CD14-positive monocyte (primary cell): ENCODE results near the gene EIF1AD. TPM values are rescaled to one million over a fixed set of nuclear protein-coding genes. Genes with fewer than 3 reads are reported as not detected.
A peak's percentile ranks its signal among the peaks of the same experiment; 100 is the strongest.

ENCODE experiments used
- DNase-seq, 3 donors: peaks; one replicate each; pipeline ENCODE4 v3.0.0-alpha.2; 2011 to 2022
- H2AFZ ChIP-seq: 2 replicates; pipeline ENCODE4 v1.6.0; 2012; ENCODE audit warnings: mild to moderate bottlenecking, low read depth, low read length, inconsistent platforms; ENCODE audit not compliant: insufficient read depth, poor library complexity, severe bottlenecking
- H3K27ac ChIP-seq, 2 donors: 1 replicate in 1 of 2; 2 replicates in 1 of 2; pipeline ENCODE4 v1.5.1; 2012 to 2013; ENCODE audit warnings: low read length in 2 of 2, control low read depth in 1 of 2, inconsistent platforms in 1 of 2, low read depth in 1 of 2, mild to moderate bottlenecking in 1 of 2
- H3K27me3 ChIP-seq, 2 donors: one replicate each; pipeline versions ENCODE4 v1.6.0 to v1.6.1; 2011 to 2013; ENCODE audit warnings: low read length in 2 of 2; ENCODE audit not compliant: control insufficient read depth in 2 of 2, insufficient read depth in 2 of 2
- H3K36me3 ChIP-seq, 2 donors: replicated peaks in 1 of 2; 1 replicate in 1 of 2; 2 replicates in 1 of 2; pipeline versions ENCODE4 v1.5.1 to v1.6.1; 2012 to 2013; ENCODE audit warnings: low read length in 2 of 2, control low read depth in 1 of 2, inconsistent platforms in 1 of 2, mild to moderate bottlenecking in 1 of 2; ENCODE audit not compliant: insufficient read depth in 2 of 2, control insufficient read depth in 1 of 2
- H3K4me1 ChIP-seq, 2 donors: 1 replicate in 1 of 2; 2 replicates in 1 of 2; pipeline versions ENCODE4 v1.5.1 to v1.6.1; 2012 to 2013; ENCODE audit warnings: low read length in 2 of 2, control low read depth in 1 of 2, inconsistent platforms in 1 of 2, mild to moderate bottlenecking in 1 of 2, moderate library complexity in 1 of 2; ENCODE audit not compliant: insufficient read depth in 2 of 2, control insufficient read depth in 1 of 2
- H3K4me2 ChIP-seq: replicated peaks from 2 replicates; pipeline ENCODE3; 2012; ENCODE audit warnings: low read length, moderate library complexity, mild to moderate bottlenecking; ENCODE audit not compliant: poor library complexity, severe bottlenecking; ENCODE audit errors: extremely low read depth
- H3K4me3 ChIP-seq, 3 experiments: fragments of 200-600 bp in 1 of 3; sonication (generic) in 1 of 3; replicated peaks in 1 of 3; 1 replicate in 2 of 3; 2 replicates in 1 of 3; pipeline ENCODE4 v1.5.1; 2011 to 2013; ENCODE audit warnings: low read length in 3 of 3, mild to moderate bottlenecking in 3 of 3, control low read depth in 2 of 3, low read depth in 2 of 3, inconsistent platforms in 1 of 3, moderate library complexity in 1 of 3
- H3K79me2 ChIP-seq: 2 replicates; pipeline ENCODE4 v1.6.0; 2012; ENCODE audit warnings: mild to moderate bottlenecking, control low read depth, inconsistent platforms, low read length, moderate library complexity; ENCODE audit not compliant: insufficient read depth
- H3K9ac ChIP-seq: 2 replicates; pipeline ENCODE4 v1.6.0; 2017; ENCODE audit warnings: low read length, mild to moderate bottlenecking; ENCODE audit not compliant: insufficient read depth, poor library complexity, severe bottlenecking
- H3K9me3 ChIP-seq, 2 donors: replicated peaks in 1 of 2; 1 replicate in 1 of 2; 2 replicates in 1 of 2; pipeline versions ENCODE4 v1.5.1 to v1.6.1; 2012 to 2013; ENCODE audit warnings: low read length in 2 of 2, control low read depth in 1 of 2; ENCODE audit not compliant: control insufficient read depth in 1 of 2, insufficient read depth in 1 of 2
- H4K20me1 ChIP-seq: 2 replicates; pipeline ENCODE4 v1.6.0; 2012; ENCODE audit warnings: mild to moderate bottlenecking, low read length, control low read depth, moderate library complexity; ENCODE audit not compliant: insufficient read depth
- H3K27ac Mint-ChIP-seq, 7 donors: one replicate each; pipeline ENCODE4 v1.8.0; 2020; ENCODE audit warnings: mild to moderate bottlenecking in 7 of 7, mixed read lengths in 7 of 7, moderate library complexity in 6 of 7, inconsistent platforms in 2 of 7
- H3K27me3 Mint-ChIP-seq, 3 donors: one replicate each; pipeline ENCODE4 v1.8.0; 2021 to 2022; ENCODE audit warnings: low read depth in 3 of 3, mild to moderate bottlenecking in 3 of 3, mixed read lengths in 3 of 3, moderate library complexity in 3 of 3, inconsistent platforms in 1 of 3
- H3K36me3 Mint-ChIP-seq, 2 donors: one replicate each; pipeline ENCODE4 v1.8.0; 2020; ENCODE audit warnings: mixed read lengths in 2 of 2, inconsistent platforms in 1 of 2, mild to moderate bottlenecking in 1 of 2
- H3K4me1 Mint-ChIP-seq: one replicate; pipeline ENCODE4 v1.8.0; 2020; ENCODE audit warnings: mild to moderate bottlenecking, mixed read lengths
- H3K4me3 Mint-ChIP-seq, 2 donors: one replicate each; pipeline ENCODE4 v1.8.0; 2020; ENCODE audit warnings: mild to moderate bottlenecking in 2 of 2, mixed read lengths in 2 of 2, moderate library complexity in 1 of 2
- H3K9me3 Mint-ChIP-seq, 7 donors: one replicate each; pipeline ENCODE4 v1.8.0; 2020 to 2022; ENCODE audit warnings: mixed read lengths in 7 of 7, mild to moderate bottlenecking in 6 of 7, moderate library complexity in 6 of 7, inconsistent platforms in 2 of 7
- WGBS: methylation state at CpG from one replicate; pipeline ENCODE4 v1.1.5; 2013; ENCODE audit warnings: missing lambda C conversion rate; ENCODE audit not compliant: insufficient coverage; 5-methylcytosine and 5-hydroxymethylcytosine counted together
- intact Hi-C, 2 donors: fragments of 100-400 bp; cut with micrococcal nuclease; formaldehyde crosslinking; loops; one replicate each; pipeline versions ENCODE4 v1.15.0 to v1.15.1; 2023
- polyA plus RNA-seq, 3 donors: library from polyadenylated mRNA; depleted of rRNA in 1 of 3; unstranded in 2 of 3; stranded (reverse) in 1 of 3; fragments of 300-500 nt in 2 of 3; fragments of >200 nt in 1 of 3; fragmentation: Illumina TruSeq in 2 of 3; gene quantifications; 1 replicate in 2 of 3; 2 replicates in 1 of 3; pipeline ENCODE4 v1.2.3, GENCODE V29; 2012 to 2021
- TF ChIP-seq, protein P1 (sequence below): fragments of 200-600 bp; IDR thresholded peaks from one replicate; pipeline ENCODE4 v1.8.0; 2022; ENCODE audit warnings: antibody characterized with exemption, mild to moderate bottlenecking

Gene EIF1AD
- polyA plus RNA-seq, 3 donors: 16.4 to 23.1 (median 18.2) TPM

DNA sequence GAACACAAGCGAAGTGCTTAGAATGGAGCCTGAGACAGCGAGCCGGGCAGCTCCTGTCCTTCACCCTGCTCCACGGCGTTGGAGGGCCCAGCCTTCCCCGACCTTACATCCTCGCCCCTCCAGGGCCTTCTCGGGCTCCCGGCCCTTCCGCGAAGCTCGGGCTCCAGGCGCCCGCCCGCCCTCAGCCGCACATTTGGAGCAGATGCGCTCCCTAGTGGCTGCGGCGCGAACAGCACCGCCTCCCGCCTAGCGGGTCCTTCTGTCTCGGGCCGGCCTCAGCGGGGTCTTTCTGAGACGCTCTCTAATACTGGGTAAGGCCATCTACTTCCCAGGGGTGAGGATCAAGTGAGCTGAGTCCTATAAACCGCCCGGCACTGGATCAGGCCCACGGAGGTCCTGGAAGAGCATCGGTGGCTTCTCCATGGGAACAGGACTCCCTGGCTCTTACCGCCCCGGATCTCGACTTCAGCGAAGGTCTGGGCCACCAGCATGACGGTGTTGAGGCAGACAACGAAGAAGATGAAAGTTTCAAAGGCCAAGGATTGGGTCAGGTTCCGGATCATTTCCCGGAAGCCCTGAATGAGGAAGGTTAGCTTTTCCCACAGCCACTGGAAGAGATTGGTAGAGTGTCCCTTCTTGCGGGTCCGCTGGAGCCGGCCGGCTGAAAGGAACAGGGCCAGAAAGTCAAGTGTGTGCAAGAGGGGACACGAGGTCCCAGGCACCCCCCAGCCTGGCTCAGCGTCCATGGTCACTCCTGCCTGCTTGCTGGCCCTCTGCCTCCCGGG, 20.6 kb upstream of the EIF1AD start:
- peak overlapping the region; percentile 57 to 84 for H3K4me3 Mint-ChIP-seq
- Histone ChIP-seq H4K20me1 (no peaks in the 10 kb centered on the region), H3K36me3 (peaks cover 0 to 5% of the 10 kb centered on the region in 2 donors), H3K4me2 (peak overlapping the region; percentile 69), H3K27me3 (peaks cover 0 to 4% of the 10 kb centered on the region in 2 donors), H3K27ac (no peak overlapping the region), H2AFZ (peak overlapping the region; percentile 80), H3K9me3 (no peaks in the 10 kb centered on the region), H3K79me2 (peaks cover 11% of the 10 kb centered on the region), H3K4me1 (peaks cover 31 to 32% of the 10 kb centered on the region in 2 donors), H3K4me3 (peak overlapping the region in 1 of 3 experiments; percentile 42), H3K9ac (peak overlapping the region; percentile 34)
- TF ChIP-seq, protein P1, sequence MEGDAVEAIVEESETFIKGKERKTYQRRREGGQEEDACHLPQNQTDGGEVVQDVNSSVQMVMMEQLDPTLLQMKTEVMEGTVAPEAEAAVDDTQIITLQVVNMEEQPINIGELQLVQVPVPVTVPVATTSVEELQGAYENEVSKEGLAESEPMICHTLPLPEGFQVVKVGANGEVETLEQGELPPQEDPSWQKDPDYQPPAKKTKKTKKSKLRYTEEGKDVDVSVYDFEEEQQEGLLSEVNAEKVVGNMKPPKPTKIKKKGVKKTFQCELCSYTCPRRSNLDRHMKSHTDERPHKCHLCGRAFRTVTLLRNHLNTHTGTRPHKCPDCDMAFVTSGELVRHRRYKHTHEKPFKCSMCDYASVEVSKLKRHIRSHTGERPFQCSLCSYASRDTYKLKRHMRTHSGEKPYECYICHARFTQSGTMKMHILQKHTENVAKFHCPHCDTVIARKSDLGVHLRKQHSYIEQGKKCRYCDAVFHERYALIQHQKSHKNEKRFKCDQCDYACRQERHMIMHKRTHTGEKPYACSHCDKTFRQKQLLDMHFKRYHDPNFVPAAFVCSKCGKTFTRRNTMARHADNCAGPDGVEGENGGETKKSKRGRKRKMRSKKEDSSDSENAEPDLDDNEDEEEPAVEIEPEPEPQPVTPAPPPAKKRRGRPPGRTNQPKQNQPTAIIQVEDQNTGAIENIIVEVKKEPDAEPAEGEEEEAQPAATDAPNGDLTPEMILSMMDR: peak; percentile 98
- 17% methylated on average over 45 of the region's 46 CpGs for WGBS
- DNase-seq: peak; percentile 65 to 76 (median 70)
- intact Hi-C loops: loop anchor here in 1 of 2 donors (2.0 to 5.0 kb wide), 2 partner anchors 20 to 35 kb away; partner anchors contain the start of genes BANF1 and EIF1AD
- peaks cover 11 to 14% (median 13%) of the 10 kb centered on the region in 3 donors for H3K27me3 Mint-ChIP-seq
- peaks cover 9 to 12% of the 10 kb centered on the region in 2 donors for H3K36me3 Mint-ChIP-seq
- H3K4me1 Mint-ChIP-seq: peaks cover 31% of the 10 kb centered on the region
- H3K27ac Mint-ChIP-seq: peak overlapping the region in 5 of 7 donors; percentile 30 to 93 (median 77)
- peaks cover 0 to 2% (median 0%) of the 10 kb centered on the region in 7 donors for H3K9me3 Mint-ChIP-seq

GRCh38 chr11:66020618-66021357, 18.8 kb upstream of the EIF1AD start:
- H3K4me3 Mint-ChIP-seq: peak overlapping the region; percentile 65 to 77

More at GRCh38 chr11:66020618-66021357, 18.8 kb upstream of the EIF1AD start:
- H3K9ac ChIP-seq: peak overlapping the region; percentile 69
- peaks cover 20 to 26% of the 10 kb centered on the region in 2 donors for H3K36me3 Mint-ChIP-seq
- H3K27me3 ChIP-seq: peaks cover 0 to 4% of the 10 kb centered on the region in 2 donors
- H3K4me1 ChIP-seq: peaks cover 31 to 32% of the 10 kb centered on the region in 2 donors
- H3K27ac ChIP-seq: peak overlapping the region; percentile 31 to 91
- peak overlapping the region in 2 of 3 experiments; percentile 18 to 69 for H3K4me3 ChIP-seq
- H3K9me3 ChIP-seq: no peaks in the 10 kb centered on the region
- peak overlapping the region; percentile 70 for H3K4me2 ChIP-seq
- peaks cover 8 to 9% of the 10 kb centered on the region in 2 donors for H3K36me3 ChIP-seq
- peaks cover 31% of the 10 kb centered on the region for H3K4me1 Mint-ChIP-seq
- peak overlapping the region; percentile 77 to 96 (median 91) for H3K27ac Mint-ChIP-seq
- peaks cover 11% of the 10 kb centered on the region for H3K79me2 ChIP-seq
- 57% methylated on average over 15 of the region's 25 CpGs for WGBS
- H4K20me1 ChIP-seq: no peaks in the 10 kb centered on the region
- intact Hi-C loops: loop anchor here in 1 of 2 donors (5.0 kb wide), 1 partner anchor 33 kb away; no protein-coding TSS in a partner anchor
- DNase-seq: peak; percentile 90 to 96 (median 95)
- TF ChIP-seq, protein P1: no peak
- H3K9me3 Mint-ChIP-seq: peaks cover 0 to 2% (median 0%) of the 10 kb centered on the region in 7 donors
- H3K27me3 Mint-ChIP-seq: peaks cover 9 to 11% (median 10%) of the 10 kb centered on the region in 3 donors
- H2AFZ ChIP-seq: peak overlapping the region; percentile 68
